ENCODE measurements around the gene TINAGL1. TPM values are rescaled to one million over a fixed set of nuclear protein-coding genes. Genes with fewer than 3 reads are reported as not detected.

Gene TINAGL1, protein sequence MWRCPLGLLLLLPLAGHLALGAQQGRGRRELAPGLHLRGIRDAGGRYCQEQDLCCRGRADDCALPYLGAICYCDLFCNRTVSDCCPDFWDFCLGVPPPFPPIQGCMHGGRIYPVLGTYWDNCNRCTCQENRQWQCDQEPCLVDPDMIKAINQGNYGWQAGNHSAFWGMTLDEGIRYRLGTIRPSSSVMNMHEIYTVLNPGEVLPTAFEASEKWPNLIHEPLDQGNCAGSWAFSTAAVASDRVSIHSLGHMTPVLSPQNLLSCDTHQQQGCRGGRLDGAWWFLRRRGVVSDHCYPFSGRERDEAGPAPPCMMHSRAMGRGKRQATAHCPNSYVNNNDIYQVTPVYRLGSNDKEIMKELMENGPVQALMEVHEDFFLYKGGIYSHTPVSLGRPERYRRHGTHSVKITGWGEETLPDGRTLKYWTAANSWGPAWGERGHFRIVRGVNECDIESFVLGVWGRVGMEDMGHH
- 1 to 10 TPM in 5 of 6 experiments, under 1 TPM in 1; 0.91 to 4.0 (median 1.9) TPM for total RNA-seq (2021; fragmentation: NEBNext Ultra II Directional; extraction: Animal tissue kit (Norgen Biotek cat#: 25700))
- long read RNA-seq, partial matches to known transcripts, result 0 of 1 reads
- long read RNA-seq, other reads (novel, unspliced or antisense), result 0 of 1 reads

DNA sequence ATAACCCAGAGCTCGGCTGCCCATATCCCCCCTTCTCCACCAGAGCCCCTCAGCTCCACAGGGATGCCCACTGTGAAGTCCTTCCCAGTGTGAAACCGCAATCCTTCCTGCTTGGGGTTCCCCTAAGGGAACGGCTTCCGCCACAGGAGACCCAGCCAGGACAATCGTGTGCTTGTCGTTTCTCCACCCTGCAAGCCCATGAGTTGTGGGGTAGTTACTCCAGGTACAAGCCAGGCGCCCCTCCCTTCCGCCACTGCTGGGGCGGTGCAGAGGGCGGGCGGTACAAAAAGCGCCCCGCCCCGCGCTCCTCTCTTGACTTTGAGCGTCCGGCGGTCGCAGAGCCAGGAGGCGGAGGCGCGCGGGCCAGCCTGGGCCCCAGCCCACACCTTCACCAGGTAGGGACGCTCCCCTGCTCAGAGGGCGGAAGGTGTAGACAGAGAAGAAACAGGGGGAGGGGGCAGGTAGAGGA lies at the start of gene TINAGL1:
Gene TINAGL1, plus strand, starts transcription at position 315 of the 469 bp plus-strand sequence. CDS start 634 bp downstream, outside the sequence.
- Mint-ChIP-seq H3K27ac (no peak within 1 kb of the TSS), H3K9me3 (no peaks in the 10 kb centered on the region), H3K4me1 (ENCODE audit: low read depth) (peaks cover 53% of the 10 kb centered on the region), H3K27me3 (ENCODE audit: insufficient read depth) (no peaks in the 10 kb centered on the region), H3K36me3 (ENCODE audit: low read depth) (no peaks in the 10 kb centered on the region), H3K4me3 (no peak within 1 kb of the TSS)
- DNase-seq, result no peak
- TF ChIP-seq, protein P1, sequence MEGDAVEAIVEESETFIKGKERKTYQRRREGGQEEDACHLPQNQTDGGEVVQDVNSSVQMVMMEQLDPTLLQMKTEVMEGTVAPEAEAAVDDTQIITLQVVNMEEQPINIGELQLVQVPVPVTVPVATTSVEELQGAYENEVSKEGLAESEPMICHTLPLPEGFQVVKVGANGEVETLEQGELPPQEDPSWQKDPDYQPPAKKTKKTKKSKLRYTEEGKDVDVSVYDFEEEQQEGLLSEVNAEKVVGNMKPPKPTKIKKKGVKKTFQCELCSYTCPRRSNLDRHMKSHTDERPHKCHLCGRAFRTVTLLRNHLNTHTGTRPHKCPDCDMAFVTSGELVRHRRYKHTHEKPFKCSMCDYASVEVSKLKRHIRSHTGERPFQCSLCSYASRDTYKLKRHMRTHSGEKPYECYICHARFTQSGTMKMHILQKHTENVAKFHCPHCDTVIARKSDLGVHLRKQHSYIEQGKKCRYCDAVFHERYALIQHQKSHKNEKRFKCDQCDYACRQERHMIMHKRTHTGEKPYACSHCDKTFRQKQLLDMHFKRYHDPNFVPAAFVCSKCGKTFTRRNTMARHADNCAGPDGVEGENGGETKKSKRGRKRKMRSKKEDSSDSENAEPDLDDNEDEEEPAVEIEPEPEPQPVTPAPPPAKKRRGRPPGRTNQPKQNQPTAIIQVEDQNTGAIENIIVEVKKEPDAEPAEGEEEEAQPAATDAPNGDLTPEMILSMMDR (IDR thresholded peaks at IDR 0.05), result no peak

DNA sequence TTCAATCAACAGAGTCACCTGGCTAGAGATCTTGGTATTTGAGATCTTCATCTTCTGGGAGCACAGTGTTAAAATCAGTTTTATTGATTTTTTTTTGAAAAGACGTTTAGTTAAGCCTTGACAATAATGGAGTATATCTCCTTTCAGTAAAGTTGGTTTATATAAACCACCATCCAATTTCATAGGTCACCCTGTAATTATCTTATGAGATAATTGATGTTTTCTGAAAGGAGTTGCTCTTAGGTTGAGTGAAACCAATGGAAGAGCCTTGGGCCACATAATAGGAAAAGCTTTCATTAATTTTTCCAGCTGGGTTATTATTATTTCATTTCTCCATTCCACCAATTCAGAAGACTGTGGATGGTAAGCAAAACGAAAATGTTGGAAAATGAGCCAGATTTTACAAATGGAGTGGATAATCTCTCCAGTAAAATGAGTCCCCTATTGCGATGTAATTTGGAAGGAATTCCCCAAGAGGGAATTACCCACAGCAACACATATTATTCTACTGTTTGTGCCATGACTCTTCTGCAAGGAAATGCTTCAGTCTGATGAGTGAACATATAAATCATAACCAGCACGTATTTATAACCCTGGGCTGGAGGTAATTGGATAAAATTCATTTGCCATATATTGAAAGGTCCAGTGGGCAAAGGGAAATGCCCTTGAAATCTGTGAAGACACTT lies 46.2 kb upstream of the TINAGL1 start:
- peaks cover 28% of the 10 kb centered on the region for H3K4me1 Mint-ChIP-seq (ENCODE audit: low read depth)
- no peak overlapping the region for H3K27ac Mint-ChIP-seq
- H3K27me3 Mint-ChIP-seq (ENCODE audit: insufficient read depth), result peaks cover 22% of the 10 kb centered on the region
- TF ChIP-seq, protein P1 (IDR thresholded peaks at IDR 0.05), result no peak
- H3K36me3 Mint-ChIP-seq (ENCODE audit: low read depth), result no peaks in the 10 kb centered on the region
- no peaks in the 10 kb centered on the region for H3K9me3 Mint-ChIP-seq
- no peak for DNase-seq
- H3K4me3 Mint-ChIP-seq, result no peak overlapping the region

DNA sequence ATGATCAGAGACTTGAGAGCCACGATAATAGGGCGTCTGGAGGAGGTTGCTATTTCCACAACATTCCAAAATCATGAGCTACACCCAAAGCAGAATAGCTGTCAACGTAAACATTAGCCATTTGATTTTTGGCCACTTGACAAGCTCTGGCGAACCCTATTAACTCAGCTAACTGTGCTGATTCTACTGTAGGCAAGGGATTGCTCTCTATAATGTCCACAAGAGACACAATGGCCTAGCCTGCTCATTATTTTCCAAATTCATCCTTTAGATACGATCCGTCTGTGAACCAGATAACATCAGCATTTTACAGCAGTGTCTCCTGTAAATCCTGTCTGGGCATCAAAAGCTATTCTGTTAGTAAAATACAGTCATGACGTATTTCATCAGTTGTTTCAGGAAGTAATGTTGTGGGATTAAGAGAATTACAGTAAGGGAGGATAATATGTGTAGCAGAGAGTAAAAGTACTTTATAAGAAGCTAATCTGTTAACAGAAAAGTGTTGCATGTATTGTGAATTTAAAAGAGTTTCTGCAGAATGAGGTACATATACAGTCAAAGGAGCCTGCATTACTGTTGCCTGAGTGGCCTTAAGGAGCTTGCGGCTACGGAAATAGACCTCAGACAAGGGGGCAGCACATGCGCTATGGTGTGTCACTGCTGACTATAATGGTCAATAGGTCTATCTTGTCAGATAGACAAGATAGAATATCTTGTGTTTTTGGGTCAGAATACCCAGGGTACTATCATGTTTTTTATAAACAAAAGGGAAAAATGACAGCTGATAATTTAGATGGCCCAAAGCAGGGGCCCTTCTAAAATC lies 44.9 kb upstream of the TINAGL1 start:
- Mint-ChIP-seq H3K27me3 (ENCODE audit: insufficient read depth) (peaks cover 21% of the 10 kb centered on the region), H3K4me3 (peak overlapping the region; percentile 9; the same call in 1 of the 2 replicates), H3K9me3 (no peaks in the 10 kb centered on the region), H3K27ac (no peak overlapping the region), H3K4me1 (ENCODE audit: low read depth) (peaks cover 28% of the 10 kb centered on the region), H3K36me3 (ENCODE audit: low read depth) (no peaks in the 10 kb centered on the region)
- peak; percentile 58 for DNase-seq
- TF ChIP-seq, protein P1 (IDR thresholded peaks at IDR 0.05), result no peak

DNA sequence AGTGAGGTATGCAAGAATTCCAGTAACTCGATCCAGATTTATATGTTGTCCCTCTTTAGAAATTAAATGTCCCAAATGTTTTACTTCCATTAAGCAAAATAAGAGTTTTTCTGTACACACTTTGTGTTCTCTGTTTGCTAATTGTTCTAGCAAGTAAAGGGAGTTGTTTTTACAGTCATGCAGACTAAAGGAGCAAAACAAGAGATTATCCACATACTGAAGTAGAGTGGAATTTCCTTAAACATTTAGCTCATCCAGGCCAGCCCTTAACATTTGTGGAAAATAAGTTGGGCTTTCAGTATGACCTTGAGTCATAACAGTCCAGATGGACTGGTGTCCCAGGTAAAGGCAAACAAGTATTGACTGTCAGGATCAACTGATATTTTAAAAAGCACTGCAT lies 44.1 kb upstream of the TINAGL1 start:
- no peak overlapping the region; the same call in 1 of the 2 replicates for H3K27ac Mint-ChIP-seq
- H3K9me3 Mint-ChIP-seq, result no peaks in the 10 kb centered on the region
- DNase-seq, result no peak
- peaks cover 28% of the 10 kb centered on the region for H3K4me1 Mint-ChIP-seq (ENCODE audit: low read depth)
- H3K4me3 Mint-ChIP-seq, result no peak overlapping the region
- TF ChIP-seq, protein P1 (IDR thresholded peaks at IDR 0.05), result no peak
- peaks cover 21% of the 10 kb centered on the region for H3K27me3 Mint-ChIP-seq (ENCODE audit: insufficient read depth)
- no peaks in the 10 kb centered on the region for H3K36me3 Mint-ChIP-seq (ENCODE audit: low read depth)

DNA sequence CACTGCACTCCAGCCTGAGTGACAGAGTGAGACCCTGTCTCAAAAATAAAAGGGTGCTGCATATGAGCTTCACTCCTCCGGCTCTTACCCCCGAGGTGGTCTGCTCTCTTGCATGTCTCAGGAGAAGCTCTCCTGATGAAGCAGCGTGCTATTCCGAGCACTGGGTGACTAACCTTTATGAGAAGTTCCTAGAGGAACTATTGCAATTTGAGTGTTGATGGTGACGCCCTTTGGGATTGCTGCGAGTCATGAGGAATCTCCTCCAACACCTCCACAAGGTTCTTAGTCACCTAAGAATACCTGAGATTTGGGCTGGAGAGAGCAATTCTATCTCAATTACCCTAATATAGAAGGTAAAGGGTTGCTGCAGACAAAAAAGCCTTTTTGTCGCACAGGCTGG lies 40.8 kb upstream of the TINAGL1 start:
- H3K27ac Mint-ChIP-seq, result no peak overlapping the region
- peaks cover 20% of the 10 kb centered on the region for H3K27me3 Mint-ChIP-seq (ENCODE audit: insufficient read depth)
- no peaks in the 10 kb centered on the region for H3K36me3 Mint-ChIP-seq (ENCODE audit: low read depth)
- H3K9me3 Mint-ChIP-seq, result no peaks in the 10 kb centered on the region
- no peak for DNase-seq
- TF ChIP-seq, protein P1 (IDR thresholded peaks at IDR 0.05), result no peak
- H3K4me3 Mint-ChIP-seq, result no peak overlapping the region
- peaks cover 21% of the 10 kb centered on the region for H3K4me1 Mint-ChIP-seq (ENCODE audit: low read depth)

Measured in HFFc6 (cell line).